ENCODE data around the gene DPF3. TPM values are rescaled to one million over a fixed set of nuclear protein-coding genes. Genes with fewer than 3 reads are reported as not detected.
A peak's percentile ranks its signal among the peaks of the same experiment; 100 is the strongest.

Gene DPF3
- polyA plus RNA-seq, 3 donors = 3.8 to 4.8 (median 3.9) TPM

GRCh38 chr14:72907886-72908285, 14.0 kb upstream of the DPF3 start:
- no peak for DNase-seq (ENCODE audit: extremely low read depth in 1 of 11, low read depth in 9 of 11, low spot score in 4 of 11)

GRCh38 chr14:72906879-72907278, 13.0 kb upstream of the DPF3 start:
- DNase-seq (ENCODE audit: extremely low read depth in 1 of 11, low read depth in 9 of 11, low spot score in 4 of 11) = no peak

- DNase-seq (ENCODE audit: extremely low read depth in 1 of 11, low read depth in 9 of 11, low spot score in 4 of 11) = no peak
These were observed 12.4 kb upstream of the DPF3 start for GRCh38 chr14:72906316-72906715.

DNA sequence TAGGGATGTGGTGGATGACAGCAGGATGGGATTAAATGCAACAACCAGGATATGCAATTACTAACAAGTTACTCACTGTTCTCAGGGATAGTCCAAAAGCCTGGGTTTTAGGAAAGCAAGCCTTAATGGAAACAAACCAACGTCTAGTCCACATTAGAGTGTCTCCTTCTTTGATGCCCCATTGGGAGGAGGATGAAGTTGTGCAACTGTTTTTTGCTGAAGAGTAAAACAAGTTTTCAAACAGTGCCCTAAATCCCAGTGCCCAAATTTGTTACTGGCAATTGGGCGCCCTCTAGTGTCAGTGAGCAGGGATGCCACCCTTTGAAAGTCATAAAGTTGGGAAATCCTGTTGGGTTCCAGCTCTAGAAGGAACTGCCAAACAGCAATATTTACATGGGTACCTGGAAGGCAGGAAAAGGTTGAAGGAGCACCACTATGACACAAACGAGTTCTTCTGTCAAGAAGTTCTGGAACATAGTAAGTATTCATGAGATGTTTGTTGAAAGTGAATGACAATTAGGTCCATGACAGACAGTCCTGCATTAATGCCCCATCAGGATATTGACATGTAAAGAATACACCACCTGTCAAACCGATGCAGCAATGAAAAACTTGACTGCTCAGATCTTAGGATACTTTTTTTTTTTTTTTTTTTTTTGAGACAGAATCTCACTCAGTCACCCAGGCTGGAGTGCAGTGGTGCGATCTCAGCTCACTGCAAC, 11.1 kb upstream of the DPF3 start:
- DNase-seq (ENCODE audit: extremely low read depth in 1 of 11, low read depth in 9 of 11, low spot score in 4 of 11) = peak in 2 of 11 donors; percentile 60 to 75

DNA sequence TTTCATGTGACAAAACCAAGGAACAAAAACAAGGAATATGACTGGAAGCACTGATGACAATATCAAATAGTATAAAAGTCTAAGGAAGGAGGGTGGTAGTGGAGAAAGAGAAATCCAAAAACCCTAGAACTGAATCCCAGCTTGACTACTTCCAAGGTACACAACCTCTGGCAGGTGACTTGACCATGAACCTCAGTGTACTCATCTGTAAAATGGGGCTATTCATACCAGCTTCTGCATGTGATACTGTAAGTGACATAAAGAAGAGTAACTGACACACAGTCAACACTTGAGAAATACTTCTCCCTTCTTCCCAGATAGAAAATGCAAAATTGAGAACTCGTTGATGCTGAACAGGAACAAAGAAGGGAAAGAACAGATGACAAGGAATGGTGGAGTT, 10.3 kb upstream of the DPF3 start:
- DNase-seq (ENCODE audit: extremely low read depth in 1 of 11, low read depth in 9 of 11, low spot score in 4 of 11) = no peak

DNA sequence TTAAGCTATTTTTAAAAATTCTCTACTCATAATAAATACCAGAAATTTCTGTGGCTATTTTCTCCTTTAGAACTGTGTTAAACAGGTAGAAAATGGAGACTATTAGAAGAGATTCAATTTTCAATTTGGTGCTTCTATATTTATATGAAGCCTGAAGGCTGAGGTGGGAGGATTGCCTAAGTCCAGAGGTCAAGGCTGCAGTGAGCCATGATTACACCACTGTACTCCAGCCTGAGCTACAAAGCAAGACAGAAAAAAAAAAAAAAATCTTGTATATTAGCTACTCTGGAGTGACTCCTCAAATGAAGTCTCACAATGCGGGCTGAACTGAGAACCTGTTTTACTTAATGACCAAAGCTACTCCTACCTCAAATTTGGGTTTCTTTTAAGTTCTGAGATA, 9.8 kb upstream of the DPF3 start:
- DNase-seq (ENCODE audit: extremely low read depth in 1 of 11, low read depth in 9 of 11, low spot score in 4 of 11) = no peak

GRCh38 chr14:72902801-72903530, 9.1 kb upstream of the DPF3 start:
- no peak for DNase-seq (ENCODE audit: extremely low read depth in 1 of 11, low read depth in 9 of 11, low spot score in 4 of 11)

DNA sequence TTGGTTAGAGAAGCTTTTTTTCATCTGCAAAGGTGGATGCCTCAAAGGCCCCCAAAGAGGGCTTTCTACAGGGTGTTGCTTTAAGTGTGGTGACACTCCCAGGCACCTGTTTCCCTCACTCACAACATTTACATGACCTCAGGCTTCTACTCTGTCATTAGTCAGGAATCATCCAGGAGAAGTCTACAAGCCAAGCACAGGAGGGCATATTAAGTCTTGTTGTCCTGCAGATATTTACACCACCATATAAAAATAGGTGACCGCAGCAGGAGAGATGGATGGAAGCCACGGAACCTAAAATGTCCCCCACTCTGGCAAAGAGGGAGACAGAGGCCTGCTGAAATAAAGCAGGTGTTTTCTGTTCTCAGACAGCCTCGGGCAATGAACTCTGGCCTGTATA, 7.5 kb upstream of the DPF3 start:
- no peak for DNase-seq (ENCODE audit: extremely low read depth in 1 of 11, low read depth in 9 of 11, low spot score in 4 of 11)

- DNase-seq (ENCODE audit: extremely low read depth in 1 of 11, low read depth in 9 of 11, low spot score in 4 of 11) = no peak
These were observed 4.5 kb upstream of the DPF3 start for GRCh38 chr14:72898448-72898847.

GRCh38 chr14:72894623-72895378, 900 bp upstream of the DPF3 start:
- no peak for DNase-seq (ENCODE audit: extremely low read depth in 1 of 11, low read depth in 9 of 11, low spot score in 4 of 11)

DNA sequence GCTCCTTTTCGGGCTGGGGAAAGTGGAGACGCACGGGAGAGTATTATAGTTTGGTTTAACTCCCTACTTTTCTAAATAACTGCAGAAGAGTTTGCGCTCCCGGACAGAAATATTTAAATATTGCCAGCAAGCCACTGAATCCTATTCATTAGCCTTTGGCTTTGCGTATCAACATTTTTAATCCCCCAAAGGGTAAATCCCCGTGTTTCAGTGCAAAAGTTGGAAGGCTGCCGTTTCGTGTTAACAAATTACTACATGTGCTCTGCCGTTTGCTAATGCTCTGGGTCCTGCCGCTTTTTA, 372 bp upstream of the DPF3 start:
- peak in 1 of 11 donors; percentile 36 for DNase-seq (ENCODE audit: extremely low read depth in 1 of 11, low read depth in 9 of 11, low spot score in 4 of 11)

- DNase-seq (ENCODE audit: extremely low read depth in 1 of 11, low read depth in 9 of 11, low spot score in 4 of 11) = no peak
These were observed 844 bp downstream of the DPF3 start for GRCh38 chr14:72892879-72893635.

DNA sequence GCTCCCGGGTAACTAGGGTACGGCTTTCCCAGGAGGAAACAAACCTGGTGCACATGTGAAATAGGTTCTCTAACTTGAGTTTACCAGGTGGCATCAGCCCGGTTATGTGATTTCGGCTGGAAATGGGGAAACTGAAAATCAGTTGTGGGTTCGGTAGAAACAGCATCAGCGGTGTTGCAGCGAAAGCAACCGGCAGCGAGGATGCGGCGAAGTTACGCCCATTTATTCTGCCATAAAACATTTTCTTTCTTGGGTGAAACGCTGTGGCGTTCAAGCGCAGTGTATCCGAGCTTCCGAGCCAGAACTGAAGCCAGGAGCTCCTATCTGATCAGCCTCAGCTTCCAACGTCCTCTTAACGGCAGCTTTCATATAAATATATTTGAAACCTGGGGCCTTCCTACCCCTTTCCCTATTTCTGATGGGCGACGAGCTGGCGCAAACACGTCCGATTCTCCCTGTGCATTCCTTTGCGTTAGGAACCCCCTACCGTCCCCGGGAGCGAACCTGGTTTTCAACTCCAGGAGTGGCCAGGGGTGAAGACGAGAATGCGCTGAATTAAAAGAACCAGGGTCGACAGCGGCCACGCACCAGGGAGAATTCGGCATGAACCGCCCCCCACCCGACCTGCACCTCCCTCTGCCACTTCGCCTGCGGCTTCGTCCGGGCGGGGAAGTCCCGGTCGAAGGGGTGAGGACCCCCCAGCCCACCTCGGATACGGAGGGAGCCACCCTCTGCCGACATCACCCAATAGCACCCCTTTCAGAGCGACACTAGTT, 1.6 kb downstream of the DPF3 start:
- DNase-seq (ENCODE audit: extremely low read depth in 1 of 11, low read depth in 9 of 11, low spot score in 4 of 11) = no peak

DNA sequence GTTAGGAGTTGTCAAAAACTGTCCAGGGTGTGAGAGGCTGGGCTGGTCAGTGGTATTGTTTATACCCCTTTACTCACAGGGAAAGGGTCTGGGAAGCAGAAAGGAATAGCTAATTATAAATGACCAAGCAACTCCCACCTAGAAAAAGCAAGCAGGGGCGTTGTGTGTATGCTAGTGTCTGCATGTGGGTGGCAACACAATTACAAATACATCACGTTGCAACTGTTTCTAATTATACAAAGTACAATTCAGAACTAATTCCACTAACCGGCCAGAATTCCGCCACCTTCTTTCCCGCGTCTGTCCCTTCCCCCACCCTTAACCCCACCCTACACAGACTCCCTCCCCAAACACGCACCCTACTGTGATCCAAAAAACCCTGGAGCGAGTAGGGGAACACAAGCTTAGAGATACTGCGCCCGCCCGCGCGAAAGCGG, 2.2 kb downstream of the DPF3 start:
- no peak for DNase-seq (ENCODE audit: extremely low read depth in 1 of 11, low read depth in 9 of 11, low spot score in 4 of 11)

DNA sequence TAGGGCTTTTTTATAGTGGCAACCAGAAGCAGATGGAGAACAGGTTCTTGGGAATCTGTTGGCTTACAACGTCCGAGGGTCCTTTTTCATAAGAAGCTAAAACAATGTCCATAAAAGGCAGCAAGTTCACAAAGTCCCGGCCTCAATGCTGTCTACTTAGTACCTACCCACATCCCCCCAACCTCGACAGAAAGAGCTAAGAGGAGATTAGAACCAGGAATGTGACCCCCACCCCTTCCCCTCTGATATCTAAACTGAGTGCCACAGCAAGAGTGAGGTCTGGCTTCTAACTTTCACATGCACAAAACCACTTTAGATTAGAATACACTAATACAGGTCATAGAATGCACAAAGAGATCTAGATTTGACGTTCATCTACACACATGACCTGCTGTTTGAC, 4.5 kb downstream of the DPF3 start:
- DNase-seq (ENCODE audit: extremely low read depth in 1 of 11, low read depth in 9 of 11, low spot score in 4 of 11) = no peak

DNA sequence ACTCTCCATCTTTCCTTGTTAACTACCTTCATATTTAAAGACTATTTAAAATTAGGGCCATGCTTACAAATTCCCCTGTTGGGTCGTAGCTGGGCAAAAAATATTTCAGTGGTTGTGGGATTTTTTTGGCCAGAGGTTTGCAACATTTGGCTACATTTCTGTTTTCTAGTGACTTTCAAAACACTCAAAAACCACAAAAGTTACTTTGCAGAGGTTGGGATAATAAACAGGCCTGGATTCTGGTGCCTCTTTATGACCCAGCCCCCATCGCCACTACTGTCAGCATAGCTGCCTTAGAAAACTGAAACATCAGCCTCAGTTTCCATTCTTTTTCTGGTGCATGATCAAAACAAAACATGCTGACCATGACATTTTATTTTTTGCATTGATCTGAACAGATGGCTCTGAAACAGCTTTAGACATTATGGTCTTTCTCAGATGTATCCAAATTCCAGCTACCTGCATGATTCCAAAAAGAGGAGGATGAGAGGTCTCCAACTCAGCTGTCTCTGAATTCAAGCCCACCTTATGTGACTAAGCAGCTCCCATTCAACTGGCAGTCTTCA, 5.2 kb downstream of the DPF3 start:
- DNase-seq (ENCODE audit: extremely low read depth in 1 of 11, low read depth in 9 of 11, low spot score in 4 of 11) = no peak

- DNase-seq (ENCODE audit: extremely low read depth in 1 of 11, low read depth in 9 of 11, low spot score in 4 of 11) = peak in 3 of 11 donors; percentile 55 to 80 (median 65)
These were observed 5.7 kb downstream of the DPF3 start for GRCh38 chr14:72888192-72888591.

- no peak for DNase-seq (ENCODE audit: extremely low read depth in 1 of 11, low read depth in 9 of 11, low spot score in 4 of 11)
These were observed 6.4 kb downstream of the DPF3 start for GRCh38 chr14:72887514-72887913.
